Fibroblast of lung (primary cell): ENCODE data around the gene HMG20B. TPM values are rescaled to one million over a fixed set of nuclear protein-coding genes. Genes with fewer than 3 reads are reported as not detected.

Experiments used
- DNase-seq, 2 donors: peaks; one replicate each; pipeline versions ENCODE4 v3.0.0 to v3.0.0-alpha.2; 2010; ENCODE audit warnings: low read depth in 2 of 2
- H2AFZ ChIP-seq: 2 replicates; pipeline ENCODE4 v1.5.1; 2012; ENCODE audit warnings: low read length, control low read depth, inconsistent platforms
- H3K27ac ChIP-seq: 2 replicates; pipeline ENCODE4 v1.5.1; 2011; ENCODE audit warnings: low read length, control low read depth; ENCODE audit not compliant: insufficient read depth
- H3K27me3 ChIP-seq: 2 replicates; pipeline ENCODE4 v1.5.1; 2011; ENCODE audit warnings: mild to moderate bottlenecking, low read length; ENCODE audit not compliant: control insufficient read depth, insufficient read depth
- H3K36me3 ChIP-seq: 2 replicates; pipeline ENCODE4 v1.5.1; 2011; ENCODE audit warnings: low read length; ENCODE audit not compliant: control insufficient read depth, insufficient read depth
- H3K4me1 ChIP-seq: 2 replicates; pipeline ENCODE4 v1.5.1; 2011; ENCODE audit warnings: low read length; ENCODE audit not compliant: control insufficient read depth, insufficient read depth; ENCODE audit errors: extremely low read depth
- H3K4me2 ChIP-seq: 2 replicates; pipeline ENCODE4 v1.5.1; 2011; ENCODE audit warnings: low read length, control low read depth; ENCODE audit not compliant: insufficient read depth; ENCODE audit errors: extremely low read depth
- H3K4me3 ChIP-seq, 4 experiments: fragments of 200-600 bp in 1 of 4; sonication (generic) in 1 of 4; replicated peaks in 1 of 4; 2 replicates each; pipeline ENCODE4 v1.5.1; 2011 to 2016; ENCODE audit warnings: low read length in 4 of 4, low read depth in 3 of 4, mild to moderate bottlenecking in 3 of 4, control low read depth in 2 of 4, inconsistent platforms in 1 of 4, mixed read lengths in 1 of 4; ENCODE audit not compliant: insufficient read depth in 1 of 4; ENCODE audit errors: control extremely low read depth in 1 of 4
- H3K79me2 ChIP-seq: 2 replicates; pipeline ENCODE4 v1.5.1; 2012; ENCODE audit warnings: mild to moderate bottlenecking, low read length, inconsistent platforms; ENCODE audit not compliant: control insufficient read depth, insufficient read depth
- H3K9ac ChIP-seq: 2 replicates; pipeline ENCODE4 v1.5.1; 2011; ENCODE audit warnings: mild to moderate bottlenecking, low read length, control low read depth; ENCODE audit not compliant: insufficient read depth
- H3K9me3 ChIP-seq: 2 replicates; pipeline ENCODE4 v1.5.1; 2012; ENCODE audit warnings: low read depth, low read length; ENCODE audit not compliant: control insufficient read depth, insufficient read depth
- H4K20me1 ChIP-seq: 2 replicates; pipeline ENCODE4 v1.5.1; 2011; ENCODE audit warnings: low read length; ENCODE audit not compliant: control insufficient read depth, insufficient read depth; ENCODE audit errors: extremely low read depth
- CTCF ChIP-seq, 2 donors: IDR thresholded peaks in 1 of 2; conservative IDR thresholded peaks in 1 of 2; 1 replicate in 1 of 2; 2 replicates in 1 of 2; pipeline ENCODE4 v1.5.1; 2011 to 2012; ENCODE audit warnings: low read length in 2 of 2, control low read depth in 1 of 2, inconsistent platforms in 1 of 2, low read depth in 1 of 2, mild to moderate bottlenecking in 1 of 2
- EZH2 ChIP-seq: IDR thresholded peaks from 2 replicates; pipeline ENCODE4 v1.5.1; 2012; ENCODE audit warnings: low read length, control low read depth, mild to moderate bottlenecking; ENCODE audit errors: missing control alignments
- polyA plus RNA-seq, 2 donors: library from polyadenylated mRNA; depleted of rRNA in 1 of 2; stranded (reverse) in 1 of 2; unstranded in 1 of 2; fragments of >200 nt; gene quantifications; 2 replicates each; pipeline ENCODE4 v1.2.1, GENCODE V29; 2011 to 2012; ENCODE audit warnings: missing spikeins in 1 of 2
- total RNA-seq: library from RNA; depleted of rRNA; stranded (reverse); fragments of >200 nt; gene quantifications from 2 replicates; pipeline ENCODE4 v1.2.1, GENCODE V29; 2014

Gene HMG20B
- total and polyA plus RNA-seq, 2 donors (not counting 1 experiment from before 2014, with no cell fraction given): 27.3 to 63.6 TPM

GRCh38 chr19:3585301-3586126 lies 12.8 kb downstream of the HMG20B start, which contains the start of gene GIPC3:
GIPC3 (plus strand) TSS chr19:3585478; CDS start chr19:3585598, 120 bp downstream.
- Histone ChIP-seq H3K36me3 (no peaks in the 10 kb centered on the region), H3K27me3 (peaks cover 10% of the 10 kb centered on the region), H3K9ac (peak within 1 kb of the TSS; percentile 30), H2AFZ (no peak within 1 kb of the TSS), H3K4me1 (peaks cover 3% of the 10 kb centered on the region), H3K4me3 (peak within 1 kb of the TSS in 2 of 4 experiments; percentile 1 to 10), H3K9me3 (no peaks in the 10 kb centered on the region), H3K79me2 (no peaks in the 10 kb centered on the region), H3K4me2 (peak within 1 kb of the TSS; percentile 35), H4K20me1 (no peaks in the 10 kb centered on the region), H3K27ac (no peak within 1 kb of the TSS)
- DNase-seq: no peak
- TF ChIP-seq EZH2 (peak; percentile 58), CTCF (conservative IDR thresholded peaks at IDR 0.05 in 1 of 2, IDR thresholded peaks at IDR 0.05 in 1 of 2; ENCODE audit: low read depth in 1 of 2, low read length in 2 of 2) (no peak)

GRCh38 chr19:3586127-3586626 lies 13.4 kb downstream of the HMG20B start:
- H3K36me3 ChIP-seq: no peaks in the 10 kb centered on the region
- H3K9me3 ChIP-seq: no peaks in the 10 kb centered on the region
- H3K27ac ChIP-seq: no peak overlapping the region
- TF ChIP-seq CTCF (conservative IDR thresholded peaks at IDR 0.05 in 1 of 2, IDR thresholded peaks at IDR 0.05 in 1 of 2; ENCODE audit: low read depth in 1 of 2, low read length in 2 of 2): peak; percentile 29 to 52
- no peak for TF ChIP-seq EZH2
- no peak overlapping the region for H3K9ac ChIP-seq
- no peak overlapping the region for H3K4me2 ChIP-seq
- no peak overlapping the region for H2AFZ ChIP-seq
- H3K27me3 ChIP-seq: peaks cover 10% of the 10 kb centered on the region
- no peak for DNase-seq
- H4K20me1 ChIP-seq: no peaks in the 10 kb centered on the region
- no peak overlapping the region for H3K4me3 ChIP-seq
- H3K79me2 ChIP-seq: no peaks in the 10 kb centered on the region
- H3K4me1 ChIP-seq: no peaks in the 10 kb centered on the region

- no peaks in the 10 kb centered on the region for H3K79me2 ChIP-seq
- H3K9ac ChIP-seq: no peak overlapping the region
- no peaks in the 10 kb centered on the region for H4K20me1 ChIP-seq
- DNase-seq: no peak
- H2AFZ ChIP-seq: no peak overlapping the region
- no peaks in the 10 kb centered on the region for H3K9me3 ChIP-seq
- no peak for TF ChIP-seq CTCF (conservative IDR thresholded peaks at IDR 0.05 in 1 of 2, IDR thresholded peaks at IDR 0.05 in 1 of 2; ENCODE audit: low read depth in 1 of 2, low read length in 2 of 2)
- TF ChIP-seq EZH2: no peak
- H3K4me1 ChIP-seq: no peaks in the 10 kb centered on the region
- no peak overlapping the region for H3K4me3 ChIP-seq
- no peak overlapping the region for H3K27ac ChIP-seq
- no peak overlapping the region for H3K4me2 ChIP-seq
- H3K36me3 ChIP-seq: no peaks in the 10 kb centered on the region
- H3K27me3 ChIP-seq: peaks cover 10% of the 10 kb centered on the region
Observed at GRCh38 chr19:3586707-3587346, 14.1 kb downstream of the HMG20B start.
